Measurements from ENCODE around the gene TXNDC16.

- TF ChIP-seq CTCF (IDR thresholded peaks at IDR 0.05; ENCODE audit: insufficient read depth, low read length, poor library complexity, severe bottlenecking) (no peak), EZH2phosphoT487 (conservative IDR thresholded peaks at IDR 0.05; ENCODE audit: low read length) (no peak)
Measured at GRCh38 chr14:52458721-52459085, 93.6 kb downstream of the TXNDC16 start.

All from SU-DHL-6 (cell line).